ENCODE measurements around the gene PPP1R9A. TPM values are rescaled to one million over a fixed set of nuclear protein-coding genes. Genes with fewer than 3 reads are reported as not detected.

Gene PPP1R9A
- total and polyA plus RNA-seq, 12 donors: 1.4 to 41.9 (median 29.1) TPM

DNA sequence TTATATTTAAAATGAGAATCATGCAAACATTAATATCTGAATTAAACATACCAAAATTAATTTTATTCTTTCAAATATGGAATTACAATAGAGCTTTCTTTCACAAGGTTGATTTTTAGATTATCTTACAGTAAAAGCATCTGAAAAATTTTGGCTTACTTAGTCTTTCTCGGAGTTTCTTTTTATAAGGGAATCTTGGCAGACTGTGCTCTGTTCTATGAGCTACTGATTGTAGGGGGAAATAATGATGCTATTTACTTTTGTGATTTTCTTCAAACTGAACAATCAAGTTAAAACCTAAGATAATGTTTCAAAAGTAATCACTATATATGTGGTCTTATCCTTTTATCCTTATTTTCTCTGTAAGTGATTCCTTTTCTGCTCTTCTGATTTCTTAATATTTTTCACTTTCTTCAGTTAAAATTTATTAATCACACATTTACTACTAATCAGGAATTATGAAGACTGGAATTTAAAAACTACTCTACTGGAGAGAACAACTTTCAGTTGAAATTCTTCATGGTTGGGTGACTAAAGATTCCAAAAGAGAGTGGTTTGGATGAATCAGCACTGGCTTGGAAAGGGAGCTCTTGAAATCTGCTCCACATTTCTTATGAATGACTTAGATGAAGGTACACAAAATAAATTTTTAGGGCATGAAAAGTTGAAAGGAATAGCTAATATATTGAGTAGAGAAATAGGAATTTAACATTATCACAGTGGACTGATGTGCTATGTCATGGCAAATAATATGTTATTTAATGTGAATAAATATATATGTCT lies 103.9 kb downstream of the PPP1R9A start:
- Histone ChIP-seq H3K4me1 (peaks cover 0 to 9% (median 0%) of the 10 kb centered on the region in 9 donors), H3K36me3 (no peaks in the 10 kb centered on the region), H3K27ac (no peak overlapping the region), H3K4me3 (no peak overlapping the region), H3K27me3 (no peaks in the 10 kb centered on the region), H3K9me3 (peaks cover 0 to 10% (median 0%) of the 10 kb centered on the region in 11 donors)
- TF ChIP-seq, protein P1, sequence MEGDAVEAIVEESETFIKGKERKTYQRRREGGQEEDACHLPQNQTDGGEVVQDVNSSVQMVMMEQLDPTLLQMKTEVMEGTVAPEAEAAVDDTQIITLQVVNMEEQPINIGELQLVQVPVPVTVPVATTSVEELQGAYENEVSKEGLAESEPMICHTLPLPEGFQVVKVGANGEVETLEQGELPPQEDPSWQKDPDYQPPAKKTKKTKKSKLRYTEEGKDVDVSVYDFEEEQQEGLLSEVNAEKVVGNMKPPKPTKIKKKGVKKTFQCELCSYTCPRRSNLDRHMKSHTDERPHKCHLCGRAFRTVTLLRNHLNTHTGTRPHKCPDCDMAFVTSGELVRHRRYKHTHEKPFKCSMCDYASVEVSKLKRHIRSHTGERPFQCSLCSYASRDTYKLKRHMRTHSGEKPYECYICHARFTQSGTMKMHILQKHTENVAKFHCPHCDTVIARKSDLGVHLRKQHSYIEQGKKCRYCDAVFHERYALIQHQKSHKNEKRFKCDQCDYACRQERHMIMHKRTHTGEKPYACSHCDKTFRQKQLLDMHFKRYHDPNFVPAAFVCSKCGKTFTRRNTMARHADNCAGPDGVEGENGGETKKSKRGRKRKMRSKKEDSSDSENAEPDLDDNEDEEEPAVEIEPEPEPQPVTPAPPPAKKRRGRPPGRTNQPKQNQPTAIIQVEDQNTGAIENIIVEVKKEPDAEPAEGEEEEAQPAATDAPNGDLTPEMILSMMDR (IDR thresholded peaks at IDR 0.05): no peak
- intact Hi-C loops (cut with DNase I): no loop called here
- no peak for DNase-seq
- 29 to 35% methylated on average over 1 of the region's 1 CpG for WGBS, 2 donors
- no peak for ATAC-seq

DNA sequence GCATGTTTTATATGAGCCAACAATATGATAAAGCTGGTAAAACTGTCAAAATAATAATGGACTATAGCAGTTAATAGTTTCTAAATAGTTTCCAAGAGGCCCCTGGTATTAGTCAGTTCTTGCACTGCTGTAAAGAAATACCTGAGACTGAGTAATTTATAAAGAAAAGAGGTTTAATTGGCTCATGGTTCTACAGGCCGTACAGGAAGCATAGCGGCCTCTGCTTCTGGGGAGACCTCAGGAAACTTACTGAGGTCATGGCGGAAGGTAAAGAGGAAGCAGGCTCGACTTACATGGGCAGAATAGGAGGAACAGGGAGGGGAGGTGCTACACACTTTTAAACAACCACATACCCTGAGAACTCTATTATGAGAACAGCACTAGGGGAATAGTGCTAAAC lies 104.6 kb downstream of the PPP1R9A start:
- H3K4me1 ChIP-seq: peaks cover 0 to 9% (median 0%) of the 10 kb centered on the region in 9 donors
- WGBS, 2 donors: 60 to 80% methylated on average over 4 of the region's 4 CpGs
- no peaks in the 10 kb centered on the region for H3K36me3 ChIP-seq
- no peak for DNase-seq
- ATAC-seq: no peak
- no peak overlapping the region for H3K4me3 ChIP-seq
- H3K27me3 ChIP-seq: no peaks in the 10 kb centered on the region
- intact Hi-C loops (cut with DNase I): no loop called here
- H3K27ac ChIP-seq: no peak overlapping the region
- peaks cover 0 to 10% (median 0%) of the 10 kb centered on the region in 11 donors for H3K9me3 ChIP-seq
- TF ChIP-seq, protein P1 (IDR thresholded peaks at IDR 0.05): no peak

DNA sequence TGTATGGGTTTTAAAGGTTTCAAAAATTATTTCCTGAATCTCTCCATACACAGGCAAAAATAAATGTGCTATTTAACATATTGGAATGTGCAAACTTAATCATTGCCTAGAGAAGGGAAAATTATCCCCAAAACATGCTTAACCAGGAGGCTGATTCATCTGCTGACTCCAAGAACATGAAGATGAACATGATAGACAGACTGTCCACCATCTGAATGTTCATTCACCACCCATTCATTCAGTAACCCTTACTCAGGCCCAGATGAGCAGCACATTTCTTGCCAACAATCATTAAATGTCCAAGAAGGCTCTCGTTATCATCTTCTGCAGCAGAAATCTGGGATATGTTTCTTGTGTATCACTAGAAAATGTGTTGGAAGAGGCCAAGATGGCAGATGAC lies 110.6 kb downstream of the PPP1R9A start:
- 71 to 75% methylated on average over 1 of the region's 1 CpG for WGBS, 2 donors

DNA sequence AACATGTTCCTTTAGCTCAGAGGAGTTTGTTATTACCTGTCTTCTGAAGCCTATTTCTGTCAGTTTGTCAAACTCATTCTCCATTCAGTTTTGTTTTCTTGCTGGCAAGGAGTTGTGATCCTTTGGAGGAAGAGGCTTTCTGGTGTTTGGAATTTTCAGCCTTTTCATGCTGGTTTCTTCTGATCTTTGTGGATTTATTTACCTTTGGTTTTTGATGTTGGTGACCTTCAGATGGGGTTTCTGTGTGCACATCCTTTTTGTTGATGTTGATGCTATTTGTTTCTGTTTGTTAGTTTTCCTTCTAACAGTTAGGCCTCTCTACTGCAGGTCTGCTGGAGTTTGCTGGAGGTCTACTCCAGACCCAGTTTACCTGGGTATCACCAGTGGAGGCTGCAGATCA lies 118.6 kb downstream of the PPP1R9A start:
- Histone ChIP-seq H3K36me3 (no peaks in the 10 kb centered on the region), H3K4me1 (peaks cover 0 to 5% (median 0%) of the 10 kb centered on the region in 9 donors), H3K27ac (no peak overlapping the region), H3K9me3 (peaks cover 0 to 46% (median 11%) of the 10 kb centered on the region in 11 donors), H3K4me3 (no peak overlapping the region), H3K27me3 (no peaks in the 10 kb centered on the region)
- TF ChIP-seq, protein P1 (IDR thresholded peaks at IDR 0.05): no peak
- DNase-seq (no peak), ATAC-seq (no peak)
- intact Hi-C loops (cut with DNase I): no loop called here

More for the DNA sequence above, 110.6 kb downstream of the PPP1R9A start:
- Histone ChIP-seq H3K36me3 (no peaks in the 10 kb centered on the region), H3K27ac (no peak overlapping the region), H3K4me3 (no peak overlapping the region), H3K4me1 (no peaks in the 10 kb centered on the region), H3K9me3 (peaks cover 0 to 9% (median 3%) of the 10 kb centered on the region in 11 donors), H3K27me3 (no peaks in the 10 kb centered on the region)
- intact Hi-C loops (cut with DNase I): no loop called here
- ATAC-seq (no peak), DNase-seq (no peak)
- TF ChIP-seq, protein P1 (IDR thresholded peaks at IDR 0.05): no peak

All from heart right ventricle (tissue), 16 donors.